ENCODE results near the gene HP.
A peak's percentile ranks its signal among the peaks of the same experiment; 100 is the strongest.

HP gene

DNA sequence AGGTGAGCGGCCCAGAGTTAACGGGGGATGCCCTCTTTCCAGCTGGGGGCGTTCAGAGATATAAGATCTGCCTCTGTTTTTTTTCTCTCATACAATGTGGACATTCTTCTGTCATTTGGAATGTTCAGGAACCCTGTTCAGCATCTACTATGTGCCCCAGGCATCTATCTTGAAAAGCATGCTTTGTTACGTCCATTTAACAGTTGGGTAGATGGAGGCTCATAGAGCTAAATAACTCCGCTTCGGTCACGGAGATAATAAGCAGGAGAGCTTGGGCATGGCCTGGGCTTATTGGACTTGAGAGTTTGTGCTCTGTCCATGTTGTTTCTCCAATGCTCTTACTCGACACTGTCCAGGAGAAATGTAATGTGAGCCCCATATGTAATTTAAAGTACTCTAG is 39.6 kb upstream of the HP start:
- TF ChIP-seq, protein P1, sequence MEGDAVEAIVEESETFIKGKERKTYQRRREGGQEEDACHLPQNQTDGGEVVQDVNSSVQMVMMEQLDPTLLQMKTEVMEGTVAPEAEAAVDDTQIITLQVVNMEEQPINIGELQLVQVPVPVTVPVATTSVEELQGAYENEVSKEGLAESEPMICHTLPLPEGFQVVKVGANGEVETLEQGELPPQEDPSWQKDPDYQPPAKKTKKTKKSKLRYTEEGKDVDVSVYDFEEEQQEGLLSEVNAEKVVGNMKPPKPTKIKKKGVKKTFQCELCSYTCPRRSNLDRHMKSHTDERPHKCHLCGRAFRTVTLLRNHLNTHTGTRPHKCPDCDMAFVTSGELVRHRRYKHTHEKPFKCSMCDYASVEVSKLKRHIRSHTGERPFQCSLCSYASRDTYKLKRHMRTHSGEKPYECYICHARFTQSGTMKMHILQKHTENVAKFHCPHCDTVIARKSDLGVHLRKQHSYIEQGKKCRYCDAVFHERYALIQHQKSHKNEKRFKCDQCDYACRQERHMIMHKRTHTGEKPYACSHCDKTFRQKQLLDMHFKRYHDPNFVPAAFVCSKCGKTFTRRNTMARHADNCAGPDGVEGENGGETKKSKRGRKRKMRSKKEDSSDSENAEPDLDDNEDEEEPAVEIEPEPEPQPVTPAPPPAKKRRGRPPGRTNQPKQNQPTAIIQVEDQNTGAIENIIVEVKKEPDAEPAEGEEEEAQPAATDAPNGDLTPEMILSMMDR (IDR thresholded peaks at IDR 0.05; ENCODE audit: low read depth, low read length, missing control alignments) = no peak
- no peak overlapping the region for H3K4me3 ChIP-seq (ENCODE audit: low read depth, low read length)
- no peak for DNase-seq (ENCODE audit: low read depth)

- TF ChIP-seq, protein P1 (IDR thresholded peaks at IDR 0.05; ENCODE audit: low read depth, low read length, missing control alignments) = no peak
- DNase-seq (ENCODE audit: low read depth) = no peak
Observed at GRCh38 chr16:72015124-72015523, 39.2 kb upstream of the HP start.

DNA sequence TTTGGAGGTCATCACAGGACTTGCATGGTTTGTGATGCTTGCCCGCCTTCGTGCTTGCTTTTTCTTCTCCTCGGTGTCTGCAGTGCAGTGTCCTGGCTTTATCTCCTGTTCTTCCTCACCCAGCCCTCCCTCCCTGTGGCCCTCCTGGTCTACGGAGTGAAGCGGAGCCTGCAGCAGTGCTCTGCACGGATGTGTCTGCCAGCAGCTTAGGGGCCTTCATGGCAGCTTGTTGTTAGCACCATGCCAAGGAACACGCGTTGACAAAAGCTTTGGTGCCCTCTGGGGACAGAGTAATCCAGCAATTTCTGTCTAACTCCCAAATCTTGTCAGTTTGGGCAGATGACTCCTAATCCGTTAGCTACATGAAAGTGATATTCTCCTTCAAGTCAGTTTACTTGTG is 35.8 kb upstream of the HP start:
- H3K4me3 ChIP-seq (ENCODE audit: low read depth, low read length) = no peak overlapping the region
- TF ChIP-seq, protein P1 (IDR thresholded peaks at IDR 0.05; ENCODE audit: low read depth, low read length, missing control alignments) = no peak
- DNase-seq (ENCODE audit: low read depth) = no peak

More at GRCh38 chr16:72015124-72015523, 39.2 kb upstream of the HP start:
- H3K4me3 ChIP-seq (ENCODE audit: low read depth, low read length) = no peak overlapping the region

DNA sequence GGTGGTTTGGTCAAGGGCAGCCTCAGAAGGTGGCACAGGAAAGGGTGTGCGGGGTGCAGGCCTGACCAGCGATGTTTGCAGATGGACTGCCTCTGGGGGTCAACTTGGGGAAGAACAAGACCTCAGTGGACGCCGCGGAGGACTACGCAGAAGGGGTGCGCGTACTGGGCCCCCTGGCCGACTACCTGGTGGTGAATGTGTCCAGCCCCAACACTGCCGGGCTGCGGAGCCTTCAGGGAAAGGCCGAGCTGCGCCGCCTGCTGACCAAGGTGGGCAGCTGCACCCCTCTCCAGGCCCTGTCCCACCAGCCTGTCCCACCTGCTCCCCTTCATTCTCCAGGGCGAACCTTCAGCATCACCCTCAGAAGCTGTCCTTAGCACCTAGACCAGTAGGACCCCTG is 33.3 kb upstream of the HP start:
- TF ChIP-seq, protein P1 (IDR thresholded peaks at IDR 0.05; ENCODE audit: low read depth, low read length, missing control alignments) = peak; percentile 15

DNA sequence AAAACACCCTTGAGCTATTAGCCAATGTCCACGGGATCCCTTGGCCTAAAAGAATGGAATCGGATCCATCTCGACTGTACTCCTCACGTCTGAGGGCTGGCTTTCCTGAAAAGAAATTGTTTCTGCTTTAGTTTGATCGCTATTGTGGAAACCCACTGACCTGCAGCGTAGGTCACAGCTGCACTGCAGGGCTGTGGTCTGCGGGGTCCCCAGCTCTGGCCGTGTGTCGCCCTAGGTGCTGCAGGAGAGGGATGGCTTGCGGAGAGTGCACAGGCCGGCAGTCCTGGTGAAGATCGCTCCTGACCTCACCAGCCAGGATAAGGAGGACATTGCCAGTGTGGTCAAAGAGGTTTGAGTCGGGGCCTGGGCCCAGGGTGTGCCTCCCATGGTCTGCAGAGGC is 32.2 kb upstream of the HP start:
- TF ChIP-seq, protein P1 (IDR thresholded peaks at IDR 0.05; ENCODE audit: low read depth, low read length, missing control alignments) = no peak
- no peak for DNase-seq (ENCODE audit: low read depth)
- no peak overlapping the region for H3K4me3 ChIP-seq (ENCODE audit: low read depth, low read length)

More for the DNA sequence above, 33.3 kb upstream of the HP start:
- no peak overlapping the region for H3K4me3 ChIP-seq (ENCODE audit: low read depth, low read length)
- no peak for DNase-seq (ENCODE audit: low read depth)

- TF ChIP-seq, protein P1 (IDR thresholded peaks at IDR 0.05; ENCODE audit: low read depth, low read length, missing control alignments) = no peak
- no peak for DNase-seq (ENCODE audit: low read depth)
- no peak overlapping the region for H3K4me3 ChIP-seq (ENCODE audit: low read depth, low read length)
Observed at GRCh38 chr16:72023962-72024361, 30.3 kb upstream of the HP start.

- no peak for DNase-seq (ENCODE audit: low read depth)
- TF ChIP-seq, protein P1 (IDR thresholded peaks at IDR 0.05; ENCODE audit: low read depth, low read length, missing control alignments) = no peak
- H3K4me3 ChIP-seq (ENCODE audit: low read depth, low read length) = no peak overlapping the region
Observed at GRCh38 chr16:72024862-72025382, 29.4 kb upstream of the HP start.
